VCaP (cell line): Measurements from ENCODE around the gene TPO.
"Not testable (repeated sequence)": the region's sequence is repeated elsewhere in the genome, so short reads cannot be mapped to it uniquely, and the experiment has no call there.

Source experiments
- H3K27ac ChIP-seq: fragments of 450-650 bp; 2 replicates; pipeline ENCODE4 v1.5.1; 2017
- TF ChIP-seq, protein P1 (sequence below): fragments of 450-650 bp; conservative IDR thresholded peaks from 2 replicates; pipeline ENCODE4 v1.5.1; 2017; ENCODE audit warnings: mild to moderate bottlenecking, moderate library complexity

The TPO gene

DNA sequence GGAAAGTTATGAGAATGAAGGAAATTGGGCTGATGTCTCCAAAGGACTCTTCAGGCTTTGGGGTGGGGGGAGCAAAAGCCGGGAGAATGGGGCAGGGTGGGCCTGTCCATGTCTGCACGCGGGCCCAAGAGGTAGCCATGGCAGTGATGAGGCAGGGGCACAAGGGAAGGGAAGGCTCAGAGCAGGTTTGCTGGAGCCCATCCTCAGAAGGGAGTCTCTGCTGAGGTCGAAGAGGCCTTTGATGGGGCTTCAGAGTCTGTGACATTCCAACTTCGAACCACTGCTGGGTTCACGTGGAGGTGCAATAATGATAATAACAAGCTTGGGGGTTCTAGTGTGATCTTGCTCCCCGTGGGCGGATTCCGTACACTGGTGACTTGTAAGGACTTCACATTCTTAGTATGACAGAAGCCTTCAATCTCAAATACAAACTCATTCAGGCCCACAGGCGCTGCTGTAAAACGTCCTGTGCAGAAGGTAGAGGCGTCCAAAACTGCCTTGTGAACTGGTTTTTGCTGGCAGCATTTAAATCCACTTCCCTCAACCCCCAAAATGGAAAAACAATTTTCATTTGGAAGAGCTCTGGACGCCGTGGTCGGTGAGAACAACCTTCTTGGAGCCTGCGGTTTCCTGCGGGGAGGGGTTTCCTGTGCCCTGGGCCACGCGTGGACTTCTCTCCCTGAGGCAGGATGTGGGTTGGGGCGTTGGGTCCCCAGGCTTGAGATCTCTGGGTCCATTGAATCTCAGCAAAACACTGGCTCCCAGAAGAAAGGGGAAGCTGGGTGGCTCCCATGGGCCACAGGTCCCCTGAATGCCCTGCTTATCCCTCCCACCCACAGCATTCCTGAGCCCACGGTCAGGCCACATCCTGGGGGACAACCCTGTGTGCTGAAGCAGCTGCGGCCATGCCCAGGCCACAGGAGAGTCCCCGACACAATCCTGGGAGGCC lies 151.0 kb downstream of the TPO start:
- TF ChIP-seq, protein P1, sequence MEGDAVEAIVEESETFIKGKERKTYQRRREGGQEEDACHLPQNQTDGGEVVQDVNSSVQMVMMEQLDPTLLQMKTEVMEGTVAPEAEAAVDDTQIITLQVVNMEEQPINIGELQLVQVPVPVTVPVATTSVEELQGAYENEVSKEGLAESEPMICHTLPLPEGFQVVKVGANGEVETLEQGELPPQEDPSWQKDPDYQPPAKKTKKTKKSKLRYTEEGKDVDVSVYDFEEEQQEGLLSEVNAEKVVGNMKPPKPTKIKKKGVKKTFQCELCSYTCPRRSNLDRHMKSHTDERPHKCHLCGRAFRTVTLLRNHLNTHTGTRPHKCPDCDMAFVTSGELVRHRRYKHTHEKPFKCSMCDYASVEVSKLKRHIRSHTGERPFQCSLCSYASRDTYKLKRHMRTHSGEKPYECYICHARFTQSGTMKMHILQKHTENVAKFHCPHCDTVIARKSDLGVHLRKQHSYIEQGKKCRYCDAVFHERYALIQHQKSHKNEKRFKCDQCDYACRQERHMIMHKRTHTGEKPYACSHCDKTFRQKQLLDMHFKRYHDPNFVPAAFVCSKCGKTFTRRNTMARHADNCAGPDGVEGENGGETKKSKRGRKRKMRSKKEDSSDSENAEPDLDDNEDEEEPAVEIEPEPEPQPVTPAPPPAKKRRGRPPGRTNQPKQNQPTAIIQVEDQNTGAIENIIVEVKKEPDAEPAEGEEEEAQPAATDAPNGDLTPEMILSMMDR, result no peak
- no peak overlapping the region for H3K27ac ChIP-seq

DNA sequence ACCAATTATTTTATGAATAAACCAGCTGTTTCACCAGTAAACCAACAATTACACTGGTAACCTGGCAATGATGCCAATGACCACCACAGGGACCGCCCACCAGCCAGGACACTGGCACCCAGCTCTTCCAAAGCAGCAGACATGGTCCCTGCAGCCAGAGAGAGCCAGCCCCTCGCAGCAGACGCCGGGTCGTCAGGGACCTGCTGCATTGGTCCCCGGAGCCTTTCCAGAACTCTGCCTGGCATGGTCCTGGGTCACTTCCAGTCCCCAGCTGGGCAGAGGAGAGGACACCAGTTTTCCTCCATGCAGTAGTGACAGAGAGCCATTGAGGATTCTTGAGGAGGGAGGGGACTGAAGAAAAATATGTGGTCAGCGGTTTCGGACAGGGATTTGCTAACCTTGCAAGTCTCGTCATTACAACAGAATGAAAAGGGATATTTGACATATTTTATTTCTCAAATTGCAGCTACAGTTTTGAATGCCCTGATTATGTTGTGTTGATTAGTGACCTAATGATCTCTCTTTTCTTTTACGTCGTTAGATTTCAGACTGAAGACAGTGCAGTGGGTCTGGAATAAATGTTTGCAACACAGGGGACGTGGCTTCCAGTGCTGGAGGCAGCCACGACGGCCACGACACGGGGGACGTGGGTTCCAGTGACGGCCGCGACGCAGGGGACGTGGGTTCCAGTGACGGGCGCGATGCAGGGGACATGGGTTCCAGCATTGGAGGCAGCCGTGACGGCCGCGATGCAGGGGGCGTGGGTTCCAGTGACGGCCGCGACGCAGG lies 154.5 kb downstream of the TPO start:
- TF ChIP-seq, protein P1, result no peak
- H3K27ac ChIP-seq, result no peak overlapping the region

DNA sequence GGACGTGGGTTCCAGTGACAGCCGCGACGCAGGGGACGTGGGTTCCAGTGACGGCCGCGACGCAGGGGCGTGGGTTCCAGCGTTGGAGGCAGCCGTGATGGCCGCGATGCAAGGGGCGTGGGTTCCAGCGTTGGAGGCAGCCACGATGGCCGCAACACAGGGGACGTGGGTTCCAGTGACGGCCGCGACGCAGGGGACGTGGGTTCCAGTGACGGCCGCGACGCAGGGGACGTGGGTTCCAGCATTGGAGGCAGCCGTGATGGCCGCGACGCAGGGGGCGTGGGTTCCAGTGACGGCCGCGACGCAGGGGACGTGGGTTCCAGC lies 155.0 kb downstream of the TPO start:
- H3K27ac ChIP-seq, result not testable (repeated sequence)

DNA sequence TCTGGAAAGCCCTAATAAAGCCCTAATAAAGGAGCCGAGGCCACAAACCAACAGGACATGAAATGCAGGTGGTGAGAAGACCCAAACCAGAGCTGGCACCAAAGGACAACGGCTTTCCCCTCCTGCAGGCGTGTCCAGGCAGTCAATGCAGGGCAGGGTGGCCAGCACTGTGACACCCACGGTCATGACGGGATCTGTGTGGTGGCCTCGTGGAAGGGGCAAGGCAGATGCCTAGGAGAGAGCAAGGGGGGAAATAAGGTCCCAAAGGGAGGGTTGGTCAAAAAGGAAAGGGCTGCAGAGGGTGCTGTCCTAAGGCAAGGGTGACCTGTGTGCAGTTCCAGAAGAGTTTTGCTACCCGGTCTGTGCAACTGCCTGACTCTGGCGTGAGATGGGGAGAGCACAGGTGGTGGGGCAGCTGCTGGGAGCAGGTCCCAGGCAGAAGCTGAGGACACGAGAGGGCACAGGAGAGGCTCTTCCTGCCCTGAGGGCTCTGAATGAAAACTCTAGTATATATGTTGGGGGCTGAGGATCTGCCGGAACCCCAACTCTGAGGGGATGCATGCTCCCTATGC lies 156.7 kb downstream of the TPO start:
- TF ChIP-seq, protein P1, result no peak
- H3K27ac ChIP-seq, result no peak overlapping the region

DNA sequence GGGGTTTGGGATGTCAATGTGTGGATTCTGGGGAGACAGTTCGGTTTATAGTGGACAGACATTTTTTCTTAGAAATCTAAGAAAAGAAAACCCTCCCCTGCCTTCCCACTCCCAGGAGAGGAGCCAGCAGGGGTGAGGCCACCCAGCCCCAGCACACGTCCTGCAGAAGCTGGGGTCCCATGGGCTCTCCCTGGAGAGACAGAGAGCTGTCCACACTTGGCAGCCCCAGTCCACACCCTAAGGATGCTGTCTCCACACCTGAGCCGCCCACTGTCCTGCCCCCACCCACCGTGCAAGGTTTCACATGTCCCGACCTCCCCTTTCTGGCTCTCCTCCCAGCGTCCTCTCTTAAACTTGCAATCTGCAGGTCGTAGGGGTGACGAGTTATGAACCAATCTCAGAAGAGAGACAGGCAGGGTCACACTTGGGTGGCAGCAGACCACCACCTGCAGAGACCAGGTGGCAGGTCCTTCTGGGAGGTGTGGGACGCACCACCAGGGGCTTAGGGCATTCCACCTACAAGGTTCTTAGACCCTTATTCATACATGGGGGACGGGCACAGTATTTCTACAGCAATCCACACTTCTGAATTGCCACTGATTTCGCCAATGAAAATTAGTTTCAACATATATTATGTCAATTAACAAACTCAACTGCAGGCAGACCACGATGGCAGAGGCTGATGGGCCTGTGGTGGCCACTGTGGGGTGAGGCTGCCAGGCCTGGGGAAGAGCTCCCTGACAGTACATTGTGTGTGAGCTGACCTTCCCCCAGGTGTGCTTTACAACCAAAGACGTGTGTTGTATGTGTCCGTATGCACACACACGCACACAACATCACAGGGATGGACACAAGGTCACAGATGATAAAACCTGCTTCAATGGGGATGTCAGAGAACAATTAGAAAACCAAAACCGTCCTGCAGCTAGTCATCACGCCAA lies 158.5 kb downstream of the TPO start:
- TF ChIP-seq, protein P1, result no peak
- no peak overlapping the region for H3K27ac ChIP-seq

DNA sequence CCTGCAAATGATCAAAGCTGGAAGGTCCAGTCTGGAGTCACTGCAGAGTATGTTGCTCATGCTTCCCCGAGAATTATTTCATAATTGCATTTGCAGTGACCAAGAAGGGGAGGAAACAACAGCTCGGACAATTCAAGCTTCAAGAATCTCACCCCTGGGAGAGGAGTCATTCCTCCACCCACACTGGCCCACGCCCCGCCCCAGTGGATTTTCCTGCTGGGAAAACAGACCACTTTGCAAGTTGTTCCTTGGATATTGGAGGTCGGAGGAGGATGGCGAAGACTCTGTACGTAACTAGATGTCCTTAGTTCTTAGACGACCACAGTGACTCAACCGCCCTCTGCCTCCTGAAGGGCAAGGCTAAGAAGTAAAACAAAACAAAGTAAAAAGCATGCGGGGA lies 159.4 kb downstream of the TPO start:
- TF ChIP-seq, protein P1, result no peak
- no peak overlapping the region for H3K27ac ChIP-seq

DNA sequence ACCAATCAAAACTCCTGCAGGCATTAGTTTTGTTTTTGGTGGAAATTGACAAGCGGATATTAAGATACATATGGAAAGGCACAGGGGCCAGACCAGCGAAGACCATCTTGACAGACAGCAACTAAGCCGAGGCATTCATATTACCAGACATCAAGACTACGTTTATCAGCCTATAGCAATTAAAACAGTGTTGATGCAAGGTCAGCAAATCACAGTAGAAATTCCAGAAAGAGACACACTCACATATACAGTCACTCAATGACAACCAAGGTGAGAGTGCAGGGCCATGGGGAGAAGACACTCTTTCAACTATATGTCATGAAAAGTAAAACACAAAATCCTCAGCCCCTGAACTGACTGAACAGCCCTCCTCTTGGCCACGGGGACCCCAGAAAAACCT lies 164.6 kb downstream of the TPO start:
- TF ChIP-seq, protein P1, result no peak
- no peak overlapping the region for H3K27ac ChIP-seq

DNA sequence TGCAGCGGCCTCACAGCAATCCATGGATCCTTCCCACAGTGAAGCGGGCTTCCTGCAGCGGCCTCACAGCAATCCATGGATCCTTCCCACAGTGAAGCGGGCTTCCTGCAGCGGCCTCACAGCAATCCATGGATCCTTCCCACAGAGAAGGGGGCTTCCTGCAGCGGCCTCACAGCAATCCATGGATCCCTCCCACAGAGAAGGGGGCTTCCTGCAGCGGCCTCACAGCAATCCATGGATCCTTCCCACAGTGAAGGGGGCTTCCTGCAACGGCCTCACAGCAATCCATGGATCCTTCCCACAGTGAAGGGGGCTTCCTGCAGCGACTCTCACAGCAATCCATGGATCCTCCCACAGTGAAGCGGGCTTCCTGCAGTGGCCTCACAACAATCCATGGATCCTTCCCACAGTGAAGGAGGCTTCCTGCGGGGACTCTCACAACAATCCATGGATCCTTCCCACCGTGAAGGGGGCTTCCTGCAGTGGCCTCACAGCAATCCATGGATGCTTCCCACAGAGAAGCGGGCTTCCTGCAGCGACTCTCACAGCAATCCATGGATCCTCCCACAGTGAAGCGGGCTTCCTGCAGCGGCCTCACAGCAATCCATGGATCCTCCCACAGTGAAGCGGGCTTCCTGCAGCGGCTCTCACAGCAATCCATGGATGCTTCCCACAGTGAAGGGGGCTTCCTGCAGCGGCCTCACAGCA lies 168.1 kb downstream of the TPO start:
- not testable (repeated sequence) for H3K27ac ChIP-seq
